SK-N-SH (cell line): ENCODE data around the gene HLA-DOB. TPM values are rescaled to one million over a fixed set of nuclear protein-coding genes. Genes with fewer than 3 reads are reported as not detected.
A peak's percentile ranks its signal among the peaks of the same experiment; 100 is the strongest.

Experiments
- CTCF ChIA-PET: fragments of 300-600, 350-600 bp; formaldehyde crosslinking; extraction: SDS; loops from one replicate; lab custom pipeline; 2021; lab: Yijun Ruan, JAX
- POLR2A ChIA-PET: fragments of 350-600 bp; sonication (Branson Sonifier 250); formaldehyde crosslinking; extraction: SDS; loops from one replicate; lab custom pipeline; 2020; ENCODE audit warnings: antibody characterized with exemption, inconsistent platforms; lab: Yijun Ruan, JAX
- DNase-seq: peaks from one replicate; pipeline ENCODE4 v3.0.0; 2012
- H2AFZ ChIP-seq: fragments of 200-600 bp; sonication (generic); 2 replicates; pipeline ENCODE4 v1.8.1; 2016; ENCODE audit warnings: antibody characterized with exemption, mild to moderate bottlenecking, low read depth
- H3F3A ChIP-seq: fragments of 200-600 bp; sonication (generic); replicated peaks from 2 replicates; pipeline ENCODE3; 2016; ENCODE audit warnings: antibody characterized with exemption, mild to moderate bottlenecking; ENCODE audit not compliant: insufficient read depth
- H3K27ac ChIP-seq, 2 experiments: fragments of 200-500 bp in 1 of 2; fragments of 200-600 bp in 1 of 2; sonication (Bioruptor generic) in 1 of 2; sonication (generic), shearing (Covaris generic) in 1 of 2; 2 replicates each; pipeline versions ENCODE4 v1.5.1 to v1.6.1; 2014 to 2016; ENCODE audit warnings: low read depth in 2 of 2, inconsistent platforms in 1 of 2, low read length in 1 of 2, mild to moderate bottlenecking in 1 of 2, mixed read lengths in 1 of 2
- H3K27me3 ChIP-seq: fragments of 200-600 bp; sonication (generic), shearing (Covaris generic); 2 replicates; pipeline ENCODE4 v1.6.1; 2016; ENCODE audit warnings: mixed run types; ENCODE audit not compliant: insufficient read depth
- H3K36me3 ChIP-seq, 2 experiments: fragments of 200-500 bp in 1 of 2; fragments of 200-600 bp in 1 of 2; sonication (Bioruptor generic) in 1 of 2; sonication (generic) in 1 of 2; replicated peaks in 1 of 2; 2 replicates each; pipeline versions ENCODE3 to v1.5.1; 2014 to 2016; ENCODE audit warnings: low read length in 1 of 2, mild to moderate bottlenecking in 1 of 2; ENCODE audit not compliant: insufficient read depth in 2 of 2, control insufficient read depth in 1 of 2
- H3K4me1 ChIP-seq, 2 experiments: fragments of 200-500 bp in 1 of 2; fragments of 200-600 bp in 1 of 2; sonication (Bioruptor generic) in 1 of 2; sonication (generic), shearing (Covaris generic) in 1 of 2; 2 replicates each; pipeline versions ENCODE4 v1.5.1 to v1.6.1; 2014 to 2016; ENCODE audit warnings: low read depth in 1 of 2, low read length in 1 of 2, mixed run types in 1 of 2; ENCODE audit not compliant: insufficient read depth in 2 of 2, control insufficient read depth in 1 of 2
- H3K4me2 ChIP-seq: fragments of 200-600 bp; sonication (generic), shearing (Covaris generic); 2 replicates; pipeline ENCODE4 v1.6.1; 2017; ENCODE audit warnings: mixed run types
- H3K4me3 ChIP-seq, 2 experiments: fragments of 200-500 bp in 1 of 2; fragments of 200-600 bp in 1 of 2; sonication (Bioruptor generic) in 1 of 2; sonication (generic), shearing (Covaris generic) in 1 of 2; 2 replicates each; pipeline versions ENCODE4 v1.5.1 to v1.8.1; 2014 to 2016; ENCODE audit warnings: low read depth in 2 of 2, inconsistent platforms in 1 of 2, low read length in 1 of 2, mild to moderate bottlenecking in 1 of 2, mixed read lengths in 1 of 2, moderate library complexity in 1 of 2
- H3K79me2 ChIP-seq: fragments of 200-600 bp; sonication (generic); 2 replicates; pipeline ENCODE4 v1.8.1; 2017; ENCODE audit warnings: mild to moderate bottlenecking; ENCODE audit not compliant: insufficient read depth
- H3K9ac ChIP-seq: fragments of 200-600 bp; sonication (generic); 2 replicates; pipeline ENCODE4 v1.6.1; 2017; ENCODE audit warnings: mixed run types
- H3K9me2 ChIP-seq: fragments of 200-600 bp; sonication (generic); 2 replicates; pipeline ENCODE4 v1.6.1; 2017; ENCODE audit warnings: mixed run types
- H3K9me3 ChIP-seq: fragments of 200-600 bp; sonication (generic); 2 replicates; pipeline ENCODE4 v1.6.1; 2017; ENCODE audit warnings: mixed run types, mild to moderate bottlenecking, moderate library complexity
- H4K20me1 ChIP-seq: fragments of 200-600 bp; sonication (generic); 2 replicates; pipeline ENCODE4 v1.6.1; 2017; ENCODE audit warnings: mild to moderate bottlenecking, mixed run types; ENCODE audit not compliant: insufficient read depth
- EZH2phosphoT487 ChIP-seq: fragments of 200-600 bp; sonication (generic); IDR thresholded peaks from 2 replicates; pipeline ENCODE4 v1.6.1; 2017; ENCODE audit warnings: low read depth, mixed run types, mild to moderate bottlenecking, antibody characterized with exemption, moderate library complexity, borderline replicate concordance
- NRF1 ChIP-seq: IDR thresholded peaks from 2 replicates; pipeline ENCODE4 v1.6.1; 2012; ENCODE audit warnings: low read depth, mild to moderate bottlenecking, low read length
- REST ChIP-seq: IDR thresholded peaks from 2 replicates; pipeline ENCODE4 v1.6.1; 2012; ENCODE audit warnings: mild to moderate bottlenecking, low read depth, low read length, moderate library complexity
- SMC3 ChIP-seq: IDR thresholded peaks from 2 replicates; pipeline ENCODE4 v1.6.1; 2012; ENCODE audit warnings: low read depth, low read length, improper control_type of control experiment
- TEAD4 ChIP-seq: IDR thresholded peaks from 2 replicates; pipeline ENCODE4 v1.4.0; 2012; ENCODE audit warnings: mild to moderate bottlenecking, borderline replicate concordance; ENCODE audit not compliant: insufficient read depth
- WGBS: methylation state at CpG from one replicate; pipeline ENCODE4 v1.1.6; 2017; ENCODE audit warnings: low lambda C conversion rate; 5-methylcytosine and 5-hydroxymethylcytosine counted together
- polyA plus RNA-seq, 3 experiments: library from polyadenylated mRNA; depleted of rRNA; stranded (reverse); fragments of >200 nt; gene quantifications; 2 replicates each; pipeline ENCODE4 v1.2.3, GENCODE V29; 2012
- TF ChIP-seq, protein P1 (sequence below): IDR thresholded peaks from 2 replicates; pipeline ENCODE4 v1.4.0; 2012; ENCODE audit warnings: low read depth, borderline replicate concordance
- TF ChIP-seq, protein P2 (sequence below): fragments of 200-600 bp; sonication (generic); IDR thresholded peaks from 2 replicates; pipeline ENCODE4 v1.6.1; 2017; ENCODE audit warnings: antibody characterized with exemption, mild to moderate bottlenecking, moderate library complexity

The HLA-DOB gene
- polyA plus RNA-seq, 1 of the 3 experiments (the other 2 are of a cell fraction): not detected

GRCh38 chr6:32839356-32839755, 22.6 kb upstream of the HLA-DOB start:
- H3K79me2 ChIP-seq: no peaks in the 10 kb centered on the region
- POLR2A ChIA-PET: interaction anchor here (1.3 kb wide), 1 partner anchor 18 kb away, joined by 4 read pairs; no protein-coding TSS in a partner anchor
- no peaks in the 10 kb centered on the region for H4K20me1 ChIP-seq
- H2AFZ ChIP-seq: no peak overlapping the region
- CTCF ChIA-PET: interaction anchor here (0.7 to 6.3 kb wide), 31 partner anchors 8 to 644 kb away, joined by 3 to 223 read pairs (median 5); partner anchors contain the start of genes HLA-DPA1, PSMB9 and TAP1
- H3K27ac ChIP-seq: peak overlapping the region in 1 of 2 experiments; percentile 87; a peak in 2 of 4 replicates
- 85% methylated on average over 15 of the region's 15 CpGs for WGBS
- peaks cover 6 to 16% of the 10 kb centered on the region in 2 experiments for H3K36me3 ChIP-seq
- H3F3A ChIP-seq: peaks cover 8% of the 10 kb centered on the region
- no peak for DNase-seq
- no peaks in the 10 kb centered on the region for H3K9me3 ChIP-seq
- no peak overlapping the region for H3K4me2 ChIP-seq
- peaks cover 0 to 16% of the 10 kb centered on the region in 2 experiments; a peak in 1 of 4 replicates for H3K4me1 ChIP-seq
- H3K9me2 ChIP-seq: no peaks in the 10 kb centered on the region
- H3K4me3 ChIP-seq: no peak overlapping the region
- TF ChIP-seq, protein P1, sequence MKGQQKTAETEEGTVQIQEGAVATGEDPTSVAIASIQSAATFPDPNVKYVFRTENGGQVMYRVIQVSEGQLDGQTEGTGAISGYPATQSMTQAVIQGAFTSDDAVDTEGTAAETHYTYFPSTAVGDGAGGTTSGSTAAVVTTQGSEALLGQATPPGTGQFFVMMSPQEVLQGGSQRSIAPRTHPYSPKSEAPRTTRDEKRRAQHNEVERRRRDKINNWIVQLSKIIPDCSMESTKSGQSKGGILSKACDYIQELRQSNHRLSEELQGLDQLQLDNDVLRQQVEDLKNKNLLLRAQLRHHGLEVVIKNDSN: no peak
- TF ChIP-seq TEAD4 (no peak), NRF1 (no peak), SMC3 (no peak), REST (no peak), EZH2phosphoT487 (no peak)
- TF ChIP-seq, protein P2, sequence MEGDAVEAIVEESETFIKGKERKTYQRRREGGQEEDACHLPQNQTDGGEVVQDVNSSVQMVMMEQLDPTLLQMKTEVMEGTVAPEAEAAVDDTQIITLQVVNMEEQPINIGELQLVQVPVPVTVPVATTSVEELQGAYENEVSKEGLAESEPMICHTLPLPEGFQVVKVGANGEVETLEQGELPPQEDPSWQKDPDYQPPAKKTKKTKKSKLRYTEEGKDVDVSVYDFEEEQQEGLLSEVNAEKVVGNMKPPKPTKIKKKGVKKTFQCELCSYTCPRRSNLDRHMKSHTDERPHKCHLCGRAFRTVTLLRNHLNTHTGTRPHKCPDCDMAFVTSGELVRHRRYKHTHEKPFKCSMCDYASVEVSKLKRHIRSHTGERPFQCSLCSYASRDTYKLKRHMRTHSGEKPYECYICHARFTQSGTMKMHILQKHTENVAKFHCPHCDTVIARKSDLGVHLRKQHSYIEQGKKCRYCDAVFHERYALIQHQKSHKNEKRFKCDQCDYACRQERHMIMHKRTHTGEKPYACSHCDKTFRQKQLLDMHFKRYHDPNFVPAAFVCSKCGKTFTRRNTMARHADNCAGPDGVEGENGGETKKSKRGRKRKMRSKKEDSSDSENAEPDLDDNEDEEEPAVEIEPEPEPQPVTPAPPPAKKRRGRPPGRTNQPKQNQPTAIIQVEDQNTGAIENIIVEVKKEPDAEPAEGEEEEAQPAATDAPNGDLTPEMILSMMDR: no peak
- TF ChIP-seq, all 33 proteins: peak for 0
- H3K9ac ChIP-seq: no peak overlapping the region
- H3K27me3 ChIP-seq: no peaks in the 10 kb centered on the region
